Muscle layer of colon (tissue), 2 donors: ENCODE results near the gene JPH2.

Source experiments
- H3K27ac ChIP-seq: one replicate; pipeline ENCODE4 v1.7.0; 2013; ENCODE audit warnings: low read depth, mild to moderate bottlenecking, low read length, moderate library complexity
- H3K27me3 ChIP-seq, 2 donors: one replicate each; pipeline ENCODE4 v1.7.0; 2013; ENCODE audit warnings: low read length in 2 of 2, mild to moderate bottlenecking in 2 of 2; ENCODE audit not compliant: insufficient read depth in 2 of 2, control insufficient read depth in 1 of 2
- H3K36me3 ChIP-seq: one replicate; pipeline ENCODE4 v1.7.0; 2013; ENCODE audit warnings: mild to moderate bottlenecking, low read length; ENCODE audit not compliant: insufficient read depth
- H3K4me1 ChIP-seq: one replicate; pipeline ENCODE4 v1.7.0; 2013; ENCODE audit warnings: mild to moderate bottlenecking, low read length; ENCODE audit not compliant: insufficient read depth
- H3K4me3 ChIP-seq, 2 donors: one replicate each; pipeline ENCODE4 v1.7.0; 2013; ENCODE audit warnings: low read length in 2 of 2, low read depth in 1 of 2, mild to moderate bottlenecking in 1 of 2, moderate library complexity in 1 of 2
- H3K9ac ChIP-seq: one replicate; pipeline ENCODE4 v1.7.0; 2013; ENCODE audit warnings: low read length
- H3K9me3 ChIP-seq: one replicate; pipeline ENCODE4 v1.7.0; 2013; ENCODE audit warnings: mild to moderate bottlenecking, low read length
- donor health status: abdominal sarcoma.
- donor health status: Adenocarcinoma of cecum.

JPH2 gene

GRCh38 chr20:44087857-44088120, 99.2 kb downstream of the JPH2 start:
- Histone ChIP-seq H3K9me3 (no peaks in the 10 kb centered on the region), H3K27ac (no peak overlapping the region), H3K27me3 (no peaks in the 10 kb centered on the region), H3K9ac (no peak overlapping the region), H3K4me1 (peaks cover 7% of the 10 kb centered on the region), H3K4me3 (no peak overlapping the region), H3K36me3 (no peaks in the 10 kb centered on the region)

- H3K4me3 ChIP-seq: no peak overlapping the region
- no peak overlapping the region for H3K9ac ChIP-seq
- no peaks in the 10 kb centered on the region for H3K36me3 ChIP-seq
- H3K9me3 ChIP-seq: no peaks in the 10 kb centered on the region
- H3K27me3 ChIP-seq: no peaks in the 10 kb centered on the region
- H3K4me1 ChIP-seq: peaks cover 8% of the 10 kb centered on the region
- no peak overlapping the region for H3K27ac ChIP-seq
Observed at GRCh38 chr20:44087051-44087856, 99.7 kb downstream of the JPH2 start.

GRCh38 chr20:44085616-44086434, 101.2 kb downstream of the JPH2 start:
- H3K9ac ChIP-seq: no peak overlapping the region
- no peak overlapping the region for H3K27ac ChIP-seq
- H3K36me3 ChIP-seq: no peaks in the 10 kb centered on the region
- H3K4me1 ChIP-seq: peaks cover 11% of the 10 kb centered on the region
- H3K4me3 ChIP-seq: no peak overlapping the region
- no peaks in the 10 kb centered on the region for H3K27me3 ChIP-seq
- no peaks in the 10 kb centered on the region for H3K9me3 ChIP-seq

- no peak overlapping the region for H3K27ac ChIP-seq
- H3K4me3 ChIP-seq: no peak overlapping the region
- H3K9me3 ChIP-seq: no peaks in the 10 kb centered on the region
- peaks cover 20% of the 10 kb centered on the region for H3K4me1 ChIP-seq
- no peak overlapping the region for H3K9ac ChIP-seq
- no peaks in the 10 kb centered on the region for H3K36me3 ChIP-seq
- H3K27me3 ChIP-seq: no peaks in the 10 kb centered on the region
Observed at GRCh38 chr20:44084891-44085290, 102.1 kb downstream of the JPH2 start.

GRCh38 chr20:44084439-44084838, 102.5 kb downstream of the JPH2 start:
- Histone ChIP-seq H3K9me3 (no peaks in the 10 kb centered on the region), H3K27me3 (no peaks in the 10 kb centered on the region), H3K4me1 (peaks cover 22% of the 10 kb centered on the region), H3K4me3 (no peak overlapping the region), H3K36me3 (no peaks in the 10 kb centered on the region), H3K27ac (no peak overlapping the region), H3K9ac (no peak overlapping the region)

- H3K9me3 ChIP-seq: no peaks in the 10 kb centered on the region
- H3K27ac ChIP-seq: no peak overlapping the region
- peaks cover 22% of the 10 kb centered on the region for H3K4me1 ChIP-seq
- no peaks in the 10 kb centered on the region for H3K27me3 ChIP-seq
- no peak overlapping the region for H3K4me3 ChIP-seq
- H3K36me3 ChIP-seq: no peaks in the 10 kb centered on the region
- no peak overlapping the region for H3K9ac ChIP-seq
Observed at GRCh38 chr20:44083220-44083933, 103.6 kb downstream of the JPH2 start.

GRCh38 chr20:44081888-44082287, 105.1 kb downstream of the JPH2 start:
- Histone ChIP-seq H3K4me1 (peaks cover 22% of the 10 kb centered on the region), H3K4me3 (no peak overlapping the region), H3K27me3 (no peaks in the 10 kb centered on the region), H3K36me3 (no peaks in the 10 kb centered on the region), H3K9me3 (no peaks in the 10 kb centered on the region), H3K9ac (no peak overlapping the region), H3K27ac (no peak overlapping the region)

GRCh38 chr20:44081476-44081875, 105.5 kb downstream of the JPH2 start:
- H3K27ac ChIP-seq: no peak overlapping the region
- H3K9ac ChIP-seq: no peak overlapping the region
- H3K27me3 ChIP-seq: no peaks in the 10 kb centered on the region
- H3K9me3 ChIP-seq: no peaks in the 10 kb centered on the region
- H3K4me1 ChIP-seq: peaks cover 22% of the 10 kb centered on the region
- H3K4me3 ChIP-seq: no peak overlapping the region
- H3K36me3 ChIP-seq: no peaks in the 10 kb centered on the region

- no peak overlapping the region for H3K9ac ChIP-seq
- no peaks in the 10 kb centered on the region for H3K36me3 ChIP-seq
- no peak overlapping the region for H3K27ac ChIP-seq
- no peaks in the 10 kb centered on the region for H3K9me3 ChIP-seq
- H3K4me3 ChIP-seq: no peak overlapping the region
- peaks cover 22% of the 10 kb centered on the region for H3K4me1 ChIP-seq
- H3K27me3 ChIP-seq: no peaks in the 10 kb centered on the region
Observed at GRCh38 chr20:44080646-44081267, 106.2 kb downstream of the JPH2 start.

- peaks cover 22% of the 10 kb centered on the region for H3K4me1 ChIP-seq
- H3K36me3 ChIP-seq: no peaks in the 10 kb centered on the region
- no peaks in the 10 kb centered on the region for H3K9me3 ChIP-seq
- H3K4me3 ChIP-seq: no peak overlapping the region
- H3K27me3 ChIP-seq: no peaks in the 10 kb centered on the region
- no peak overlapping the region for H3K27ac ChIP-seq
- H3K9ac ChIP-seq: no peak overlapping the region
Observed at GRCh38 chr20:44080064-44080463, 106.9 kb downstream of the JPH2 start.

GRCh38 chr20:44079291-44079690, 107.7 kb downstream of the JPH2 start:
- Histone ChIP-seq H3K4me1 (peaks cover 27% of the 10 kb centered on the region), H3K27ac (no peak overlapping the region), H3K9me3 (no peaks in the 10 kb centered on the region), H3K36me3 (no peaks in the 10 kb centered on the region), H3K9ac (no peak overlapping the region), H3K27me3 (no peaks in the 10 kb centered on the region), H3K4me3 (no peak overlapping the region)
